HG03025 (cell line): Measurements from ENCODE around the gene ARFRP1.

Source experiments
- ATAC-seq: cut with Tn5 transposase; IDR thresholded peaks from one replicate; pipeline ENCODE4 v1.9.1; 2021; ENCODE audit warnings: mild to moderate bottlenecking, moderate library complexity; ENCODE audit not compliant: unreplicated experiment, low FRiP score

ARFRP1 gene

GRCh38 chr20:63707558-63708300 lies at the start of gene ARFRP1, which contains the start of gene ZGPAT:
TSS of gene ARFRP1 (minus strand) at chr20:63707976. CDS start at chr20:63707091, 885 bp downstream.
TSS of gene ZGPAT (plus strand) at chr20:63708039. CDS start at chr20:63708581, 542 bp downstream.
- ATAC-seq, result peak; percentile 47

GRCh38 chr20:63756648-63756991 lies 48.8 kb upstream of the ARFRP1 start:
- no peak for ATAC-seq

GRCh38 chr20:63755933-63756647 lies 48.3 kb upstream of the ARFRP1 start:
- no peak for ATAC-seq

GRCh38 chr20:63754008-63754407 lies 46.2 kb upstream of the ARFRP1 start:
- ATAC-seq, result no peak

GRCh38 chr20:63753381-63753780 lies 45.6 kb upstream of the ARFRP1 start:
- ATAC-seq, result no peak

GRCh38 chr20:63752411-63753101 lies 44.8 kb upstream of the ARFRP1 start:
- no peak for ATAC-seq

GRCh38 chr20:63751471-63752271 lies 43.9 kb upstream of the ARFRP1 start:
- no peak for ATAC-seq

- ATAC-seq, result no peak
These were observed 43.2 kb upstream of the ARFRP1 start for GRCh38 chr20:63750807-63751470.

- no peak for ATAC-seq
These were observed 42.1 kb upstream of the ARFRP1 start for GRCh38 chr20:63749597-63750508.

- no peak for ATAC-seq
These were observed 41.1 kb upstream of the ARFRP1 start for GRCh38 chr20:63748934-63749270.

GRCh38 chr20:63748070-63748933 lies 40.5 kb upstream of the ARFRP1 start:
- no peak for ATAC-seq

- no peak for ATAC-seq
These were observed 39.9 kb upstream of the ARFRP1 start for GRCh38 chr20:63747622-63748069.

- ATAC-seq, result no peak
These were observed 39.1 kb upstream of the ARFRP1 start for GRCh38 chr20:63746751-63747315.

GRCh38 chr20:63745961-63746731 lies 38.4 kb upstream of the ARFRP1 start:
- ATAC-seq, result no peak

- ATAC-seq, result no peak
These were observed 37.6 kb upstream of the ARFRP1 start for GRCh38 chr20:63745424-63745805.

- ATAC-seq, result no peak
These were observed 37.0 kb upstream of the ARFRP1 start for GRCh38 chr20:63744574-63745423.
